Small intestine (tissue), 7 donors: Measurements from ENCODE around the gene STAT6. TPM values are rescaled to one million over a fixed set of nuclear protein-coding genes. Genes with fewer than 3 reads are reported as not detected.

Experiments used
- DNase-seq, 2 donors: peaks; one replicate each; pipeline versions ENCODE4 v3.0.0 to v3.0.0-alpha.2; 2013
- FAIRE-seq: peaks from 2 replicates; lab custom pipeline; 2012; peaks lifted over from hg19 to GRCh38; lab: Jason Lieb, UNC
- H3K27ac ChIP-seq, 3 donors: one replicate each; pipeline ENCODE4 v1.5.1; 2013; ENCODE audit warnings: low read length in 2 of 3, mild to moderate bottlenecking in 2 of 3, control low read depth in 1 of 3, inconsistent platforms in 1 of 3, low read depth in 1 of 3, moderate library complexity in 1 of 3
- H3K27me3 ChIP-seq, 3 donors: one replicate each; pipeline ENCODE4 v1.6.1; 2013; ENCODE audit warnings: low read length in 3 of 3, inconsistent platforms in 1 of 3; ENCODE audit not compliant: control insufficient read depth in 3 of 3, insufficient read depth in 3 of 3
- H3K36me3 ChIP-seq, 3 donors: one replicate each; pipeline ENCODE4 v1.6.1; 2013; ENCODE audit warnings: low read length in 3 of 3, inconsistent platforms in 1 of 3, low read depth in 1 of 3, mild to moderate bottlenecking in 1 of 3, moderate library complexity in 1 of 3; ENCODE audit not compliant: control insufficient read depth in 3 of 3, insufficient read depth in 2 of 3
- H3K4me1 ChIP-seq, 3 donors: one replicate each; pipeline ENCODE4 v1.6.1; 2013; ENCODE audit warnings: low read length in 2 of 3, inconsistent platforms in 1 of 3, low read depth in 1 of 3, mild to moderate bottlenecking in 1 of 3, moderate library complexity in 1 of 3; ENCODE audit not compliant: control insufficient read depth in 3 of 3, insufficient read depth in 2 of 3
- H3K4me3 ChIP-seq, 3 donors: one replicate each; pipeline ENCODE4 v1.5.1; 2013; ENCODE audit warnings: low read length in 3 of 3, control low read depth in 1 of 3, inconsistent platforms in 1 of 3, low read depth in 1 of 3, mild to moderate bottlenecking in 1 of 3, moderate library complexity in 1 of 3
- H3K9me3 ChIP-seq, 2 donors: one replicate each; pipeline ENCODE4 v1.6.1; 2013; ENCODE audit warnings: low read depth in 1 of 2, low read length in 1 of 2; ENCODE audit not compliant: control insufficient read depth in 2 of 2, insufficient read depth in 1 of 2
- WGBS, 3 donors: extraction: QIAGEN DNeasy Blood & Tissue Kit; methylation state at CpG; one replicate each; pipeline ENCODE4 v1.1.7; 2013; 5-methylcytosine and 5-hydroxymethylcytosine counted together
- polyA plus RNA-seq, 4 donors: library from polyadenylated mRNA; stranded (reverse) in 3 of 4; unstranded in 1 of 4; fragments of 200-250 nt in 3 of 4; fragments of 120-200 nt in 1 of 4; gene quantifications; one replicate each; pipeline versions ENCODE4 v1.2.1 to v1.2.3, GENCODE V29; 2013
- donor health status: healthy with polysubstance abuse.
- donor health status: control.
- donor health status: control.
- donor health status: Bipolar disorder and iron deficiency.
- donor health status: healthy.

The STAT6 gene
- polyA plus RNA-seq, 4 donors: 117 to 842 (median 344) TPM

DNA sequence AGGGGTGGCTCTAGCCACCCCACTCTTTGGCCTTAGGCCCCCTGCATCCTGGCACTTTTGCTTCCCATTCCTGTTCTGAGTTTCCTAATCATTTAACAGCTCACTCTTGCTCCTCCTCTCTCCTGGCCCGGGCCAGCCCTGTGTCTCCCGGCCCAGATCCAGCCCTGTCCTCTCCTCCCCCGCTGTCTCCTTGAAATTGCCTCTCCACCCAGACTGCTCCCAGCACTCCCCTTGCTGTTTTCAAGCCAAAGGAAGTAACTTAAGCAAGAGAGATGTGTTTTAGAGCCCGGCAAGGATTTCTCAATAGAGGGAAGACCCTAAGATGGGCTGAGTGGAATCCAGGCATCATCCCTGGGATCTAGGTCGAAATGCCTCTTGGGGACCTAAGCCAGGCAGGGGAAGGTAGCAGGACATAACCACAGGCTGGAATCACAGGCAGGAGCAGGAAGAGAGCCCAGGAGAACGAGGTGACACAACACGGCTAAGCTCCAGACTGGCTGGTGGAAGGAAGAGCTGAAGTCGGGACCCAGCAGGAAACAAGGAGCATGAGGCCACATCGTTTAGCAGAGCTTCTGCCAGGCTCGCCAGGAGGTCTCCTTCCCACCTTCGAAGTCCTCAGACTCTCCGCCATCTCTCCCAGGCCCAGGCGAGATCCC lies 38.2 kb upstream of the STAT6 start:
- peaks cover 3 to 92% (median 4%) of the 10 kb centered on the region in 3 donors for H3K36me3 ChIP-seq
- no peaks in the 10 kb centered on the region for H3K27me3 ChIP-seq
- H3K9me3 ChIP-seq: no peaks in the 10 kb centered on the region
- peaks cover 8 to 62% (median 18%) of the 10 kb centered on the region in 3 donors for H3K4me1 ChIP-seq
- peak overlapping the region; percentile 43 to 98 (median 87) for H3K27ac ChIP-seq
- no peak overlapping the region for H3K4me3 ChIP-seq
- FAIRE-seq (no peak), DNase-seq (peak; percentile 31 to 47)
- WGBS, 3 donors: 42 to 45% (median 43%) methylated on average over 13 of the region's 13 CpGs

DNA sequence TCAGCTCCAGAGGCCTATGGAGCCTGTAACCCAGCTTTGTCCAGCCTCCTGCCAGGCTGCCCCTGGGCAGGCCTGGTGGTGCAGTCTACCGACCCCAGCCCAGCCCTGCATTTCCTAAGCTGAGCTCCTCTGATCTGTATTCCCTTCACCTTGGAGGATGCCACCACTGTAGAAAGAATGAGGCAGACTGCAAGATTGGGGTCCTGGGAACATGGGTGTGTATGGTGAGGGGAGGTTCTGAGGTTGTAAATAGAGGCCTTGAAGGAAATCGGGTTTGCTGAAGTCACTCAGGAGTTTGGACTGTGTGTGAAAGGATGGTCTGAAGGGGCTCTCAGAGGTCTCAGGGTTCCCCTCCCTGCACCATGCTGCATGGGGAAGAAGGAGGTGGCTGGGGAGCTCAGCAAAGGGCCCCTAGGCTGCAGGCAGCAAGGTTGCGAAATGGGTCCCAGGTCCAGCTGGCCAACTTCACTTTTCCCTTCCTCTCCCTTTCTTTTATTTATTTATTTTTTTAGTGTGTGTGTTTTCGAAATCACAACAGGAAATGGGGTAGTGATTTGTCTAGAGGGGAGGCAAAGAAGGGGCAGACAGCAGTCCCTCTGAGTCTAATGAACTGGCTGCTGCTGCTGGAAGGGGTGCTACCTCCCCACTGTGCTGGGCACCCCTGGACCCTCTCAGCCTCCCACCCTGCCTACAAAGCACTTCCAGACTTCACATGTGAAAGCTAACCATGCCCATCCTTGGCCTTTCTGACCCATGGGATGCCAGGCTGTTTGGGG lies 37.5 kb upstream of the STAT6 start:
- no peaks in the 10 kb centered on the region for H3K9me3 ChIP-seq
- H3K27me3 ChIP-seq: no peaks in the 10 kb centered on the region
- H3K4me1 ChIP-seq: peaks cover 8 to 62% (median 18%) of the 10 kb centered on the region in 3 donors
- FAIRE-seq (no peak), DNase-seq (peak; percentile 75 to 87)
- H3K4me3 ChIP-seq: no peak overlapping the region
- peak overlapping the region; percentile 43 to 98 (median 87) for H3K27ac ChIP-seq
- H3K36me3 ChIP-seq: peaks cover 0 to 89% (median 3%) of the 10 kb centered on the region in 3 donors
- 23 to 38% (median 31%) methylated on average over 4 of the region's 4 CpGs for WGBS, 3 donors

DNA sequence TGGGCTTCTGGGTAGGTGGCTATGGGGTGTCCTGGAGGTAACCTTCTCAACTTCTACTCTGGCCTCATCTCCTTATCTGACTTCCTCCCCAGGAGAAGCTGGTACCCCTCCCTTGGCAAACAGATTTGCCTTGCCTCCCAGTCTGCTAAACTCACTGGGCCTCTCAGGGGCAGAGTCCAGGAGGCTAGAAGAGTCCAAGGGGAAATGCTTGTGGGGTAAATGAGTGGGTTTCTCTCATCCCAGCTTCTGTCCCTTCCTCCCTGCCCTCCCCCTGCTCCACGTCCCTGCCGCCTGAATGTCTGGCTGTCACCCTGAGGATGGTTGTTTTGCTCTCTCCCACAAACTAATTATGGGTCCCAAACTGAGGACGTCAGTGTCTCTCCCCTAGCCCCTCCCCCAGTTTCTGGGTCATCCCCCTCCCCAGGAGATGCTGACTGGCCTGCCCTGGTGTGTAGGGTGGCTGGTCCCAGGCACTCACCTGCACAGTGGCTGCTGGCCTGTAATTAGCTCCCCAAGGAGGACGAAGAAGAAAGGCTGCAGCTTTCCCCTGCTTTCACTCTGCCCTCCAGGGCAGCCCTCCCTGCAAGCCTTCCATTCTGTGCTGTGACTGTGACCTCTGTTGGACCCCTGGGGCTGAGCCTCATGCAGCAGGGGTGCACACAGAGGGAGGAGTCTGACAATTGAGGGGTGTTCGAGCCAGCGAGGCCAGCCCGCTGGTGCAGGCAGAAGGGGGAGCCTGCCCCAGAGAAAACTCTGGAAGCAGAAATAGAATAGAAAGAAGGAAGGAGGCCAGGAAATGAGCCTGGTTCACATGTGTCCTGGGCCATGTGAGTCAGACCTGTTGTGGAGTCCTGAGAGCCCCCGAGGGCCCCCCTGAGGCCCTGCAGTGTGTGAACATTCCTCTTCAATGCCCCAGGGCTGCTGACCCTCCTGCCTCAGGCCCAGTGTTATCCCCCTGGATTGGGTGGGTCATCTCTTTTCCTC lies 36.1 kb upstream of the STAT6 start, which contains the start of gene LRP1-AS:
LRP1-AS (minus strand) TSS at position 659 of the 984 bp plus-strand sequence.
- Histone ChIP-seq H3K9me3 (no peaks in the 10 kb centered on the region), H3K36me3 (peaks cover 0 to 90% (median 3%) of the 10 kb centered on the region in 3 donors), H3K27me3 (no peaks in the 10 kb centered on the region), H3K27ac (peak within 1 kb of the TSS; percentile 63 to 98 (median 87)), H3K4me1 (peaks cover 8 to 62% (median 18%) of the 10 kb centered on the region in 3 donors), H3K4me3 (peak within 1 kb of the TSS in 1 of 3 donors; percentile 5)
- 15 to 34% (median 28%) methylated on average over 8 of the region's 8 CpGs for WGBS, 3 donors
- DNase-seq: peak; percentile 93 to 96
- no peak for FAIRE-seq

DNA sequence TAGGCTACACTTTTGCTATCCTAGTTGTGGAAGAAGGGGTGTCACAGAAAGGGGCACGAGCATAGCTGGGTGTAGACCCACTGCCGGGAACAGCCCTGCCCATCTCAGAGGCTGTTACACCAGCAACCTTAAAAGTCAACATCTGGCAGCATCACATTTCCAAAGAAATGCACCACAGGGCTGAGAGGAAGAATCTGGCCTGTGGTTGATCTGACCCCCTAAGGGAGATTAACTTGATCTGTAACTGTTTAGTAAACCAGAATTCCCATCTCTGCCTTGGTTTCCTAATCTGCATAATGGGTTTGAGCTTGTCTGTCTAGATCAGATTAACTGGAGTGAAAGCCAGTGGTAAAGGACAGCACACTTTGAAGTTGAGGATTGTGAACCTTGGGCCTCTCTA lies 34.9 kb upstream of the STAT6 start:
- Histone ChIP-seq H3K4me3 (no peak overlapping the region), H3K27ac (peak overlapping the region in 2 of 3 donors; percentile 75 to 87), H3K4me1 (peaks cover 8 to 62% (median 18%) of the 10 kb centered on the region in 3 donors), H3K36me3 (peaks cover under 1 to 90% (median 3%) of the 10 kb centered on the region in 3 donors), H3K27me3 (no peaks in the 10 kb centered on the region), H3K9me3 (no peaks in the 10 kb centered on the region)
- FAIRE-seq (no peak), DNase-seq (no peak)
- WGBS, 3 donors: 62 to 70% (median 66%) methylated on average over 2 of the region's 2 CpGs

DNA sequence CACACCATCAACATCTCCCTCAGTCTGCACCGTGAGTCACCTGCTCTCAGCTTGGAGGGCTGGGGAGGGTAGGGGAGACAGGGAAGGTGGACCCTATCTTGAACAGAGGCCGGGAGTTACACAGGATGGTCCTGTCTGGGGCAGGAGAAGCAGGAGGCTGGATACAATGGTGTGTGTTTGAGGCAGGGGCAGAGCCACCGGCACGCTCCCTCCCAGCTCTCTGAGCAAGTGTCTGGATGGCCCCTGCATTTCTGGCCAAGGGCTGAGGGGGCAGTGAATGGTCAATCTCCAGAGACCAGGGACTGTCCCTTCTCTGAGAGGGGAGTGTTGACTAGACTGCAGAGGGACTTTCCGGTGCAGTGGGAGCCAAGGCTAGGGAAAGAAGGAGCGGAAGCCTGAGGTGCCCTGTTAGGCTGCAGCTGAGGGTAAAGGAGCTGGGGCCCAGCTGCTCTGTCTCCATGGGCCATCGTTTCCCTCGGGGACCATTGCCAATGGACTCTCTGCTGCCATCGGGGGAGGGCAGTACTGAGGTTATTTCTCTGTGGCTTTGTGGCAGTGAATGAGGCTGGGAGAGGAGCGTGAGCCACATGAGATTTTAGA lies 34.4 kb upstream of the STAT6 start:
- H3K4me1 ChIP-seq: peaks cover 8 to 57% (median 18%) of the 10 kb centered on the region in 3 donors
- no peaks in the 10 kb centered on the region for H3K27me3 ChIP-seq
- peak overlapping the region in 2 of 3 donors; percentile 34 to 87 for H3K27ac ChIP-seq
- 62 to 73% (median 65%) methylated on average over 10 of the region's 10 CpGs for WGBS, 3 donors
- H3K36me3 ChIP-seq: peaks cover 2 to 89% (median 3%) of the 10 kb centered on the region in 3 donors
- H3K9me3 ChIP-seq: no peaks in the 10 kb centered on the region
- no peak for FAIRE-seq
- no peak overlapping the region for H3K4me3 ChIP-seq
- no peak for DNase-seq

DNA sequence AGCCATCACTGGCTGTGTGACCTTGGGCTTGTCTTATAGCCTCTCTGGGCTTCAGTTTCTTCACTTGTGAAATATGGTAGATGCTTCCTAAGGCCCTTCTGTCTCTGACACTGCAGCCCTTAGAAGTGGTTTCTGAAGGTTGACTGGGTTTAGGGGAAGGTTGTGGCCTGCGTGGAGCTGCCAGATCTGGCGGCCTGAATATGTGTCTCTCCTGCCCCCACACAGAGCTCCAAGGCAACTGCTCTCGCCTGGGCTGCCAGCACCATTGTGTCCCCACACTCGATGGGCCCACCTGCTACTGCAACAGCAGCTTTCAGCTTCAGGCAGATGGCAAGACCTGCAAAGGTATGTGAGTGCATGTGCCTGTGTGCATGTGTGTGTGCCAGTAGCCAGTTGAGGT lies 32.3 kb upstream of the STAT6 start:
- no peak overlapping the region for H3K27ac ChIP-seq
- H3K9me3 ChIP-seq: no peaks in the 10 kb centered on the region
- peaks cover 11 to 46% (median 21%) of the 10 kb centered on the region in 3 donors for H3K4me1 ChIP-seq
- H3K36me3 ChIP-seq: peaks cover 2 to 88% (median 3%) of the 10 kb centered on the region in 3 donors
- WGBS, 3 donors: 78 to 84% (median 82%) methylated on average over 4 of the region's 4 CpGs
- no peaks in the 10 kb centered on the region for H3K27me3 ChIP-seq
- no peak overlapping the region for H3K4me3 ChIP-seq
- DNase-seq: no peak
- FAIRE-seq: no peak

DNA sequence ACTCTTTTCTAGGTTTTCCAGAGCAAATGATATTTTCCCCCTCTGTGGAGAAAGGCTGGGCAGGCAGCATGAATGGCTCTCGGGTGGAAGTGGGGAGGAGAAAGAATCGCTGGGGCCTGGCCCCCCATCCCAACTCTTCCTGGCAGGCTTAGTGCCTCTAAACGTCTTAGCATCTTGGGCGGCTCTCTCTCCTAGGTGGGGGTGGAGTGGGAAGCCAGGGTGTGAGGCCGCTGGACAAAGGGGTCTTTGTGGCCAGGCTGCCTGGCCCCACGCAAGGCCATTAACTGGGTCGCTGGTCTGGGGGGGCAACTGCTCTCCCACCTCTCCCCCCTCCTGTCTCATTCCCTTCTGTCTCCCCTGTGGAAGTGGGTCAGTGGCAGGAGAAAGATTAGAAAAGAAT lies 31.6 kb upstream of the STAT6 start:
- Histone ChIP-seq H3K27ac (no peak overlapping the region), H3K27me3 (no peaks in the 10 kb centered on the region), H3K36me3 (peaks cover 2 to 91% (median 3%) of the 10 kb centered on the region in 3 donors), H3K4me1 (peaks cover 12 to 46% (median 24%) of the 10 kb centered on the region in 3 donors), H3K9me3 (no peaks in the 10 kb centered on the region), H3K4me3 (no peak overlapping the region)
- 73 to 83% (median 77%) methylated on average over 5 to 7 of the region's 7 CpGs for WGBS, 3 donors
- FAIRE-seq (no peak), DNase-seq (no peak)
